ENCODE results near the gene TATDN2.

Gene TATDN2
- 34.7 reads per million, percentile 60 among the genes with 10 or more reads in this experiment for total RNA-seq

GRCh38 chr3:10248184-10248983, at the start of gene TATDN2:
TSS of gene TATDN2 (plus strand) at chr3:10248459. CDS start at chr3:10249201, 742 bp downstream.
- DNase-seq = peak; percentile 89

- DNase-seq = peak; percentile 61
These were observed 49.3 kb upstream of the TATDN2 start for GRCh38 chr3:10198761-10199649.

- no peak for DNase-seq
These were observed 43.3 kb upstream of the TATDN2 start for GRCh38 chr3:10204921-10205320.

GRCh38 chr3:10205451-10206165, 42.7 kb upstream of the TATDN2 start:
- DNase-seq = no peak

GRCh38 chr3:10206166-10206511, 42.1 kb upstream of the TATDN2 start:
- no peak for DNase-seq

GRCh38 chr3:10213156-10213792, 35.0 kb upstream of the TATDN2 start:
- no peak for DNase-seq

- DNase-seq = no peak
These were observed 32.5 kb upstream of the TATDN2 start for GRCh38 chr3:10215578-10216368.

GRCh38 chr3:10217359-10217758, 30.9 kb upstream of the TATDN2 start:
- DNase-seq = no peak

GRCh38 chr3:10219737-10220136, 28.5 kb upstream of the TATDN2 start:
- no peak for DNase-seq

GRCh38 chr3:10223676-10224639, 24.3 kb upstream of the TATDN2 start:
- peak; percentile 18 for DNase-seq

- DNase-seq = peak; percentile 38
These were observed 23.2 kb upstream of the TATDN2 start for GRCh38 chr3:10224794-10225665.

- DNase-seq = no peak
These were observed 22.0 kb upstream of the TATDN2 start for GRCh38 chr3:10226293-10226692.

GRCh38 chr3:10228248-10228950, 19.9 kb upstream of the TATDN2 start:
- no peak for DNase-seq

GRCh38 chr3:10229576-10229975, 18.7 kb upstream of the TATDN2 start:
- no peak for DNase-seq

- DNase-seq = no peak
These were observed 16.1 kb upstream of the TATDN2 start for GRCh38 chr3:10232137-10232536.

GRCh38 chr3:10233988-10234387, 14.3 kb upstream of the TATDN2 start:
- no peak for DNase-seq

- no peak for DNase-seq
These were observed 13.6 kb upstream of the TATDN2 start for GRCh38 chr3:10234526-10235230.

GRCh38 chr3:10235551-10235950, 12.7 kb upstream of the TATDN2 start:
- DNase-seq = no peak
